ENCODE measurements around the gene DUS3L. TPM values are rescaled to one million over a fixed set of nuclear protein-coding genes. Genes with fewer than 3 reads are reported as not detected.

The DUS3L gene
- total and polyA plus RNA-seq, 2 donors (not counting 3 experiments of a cell fraction or from before 2014, with no cell fraction given) = 25.8 to 38.9 TPM

GRCh38 chr19:5806133-5806489, 15.1 kb upstream of the DUS3L start:
- H3K27ac ChIP-seq (ENCODE audit: insufficient read depth, low read depth, low read length) = no peak overlapping the region
- CTCF ChIA-PET = interaction anchor here (1.0 to 1.3 kb wide), 3 partner anchors 8 to 85 kb away, joined by 3 to 10 read pairs (median 3); no protein-coding TSS in a partner anchor
- peaks cover 2% of the 10 kb centered on the region for H3K9me1 ChIP-seq (replicated peaks; ENCODE audit: control insufficient read depth, extremely low read depth, insufficient read depth, low read length)
- H3K4me1 ChIP-seq (ENCODE audit: control insufficient read depth, extremely low read depth, insufficient read depth, low read length) = peaks cover 5% of the 10 kb centered on the region
- H2AFZ ChIP-seq (ENCODE audit: low read depth, low read length) = no peak overlapping the region
- no peaks in the 10 kb centered on the region for H3K79me2 ChIP-seq (ENCODE audit: control insufficient read depth, insufficient read depth, low read length)
- intact Hi-C loops (cut with micrococcal nuclease) (loop anchor here (10.0 kb wide), 1 partner anchor 179 kb away; no protein-coding TSS in a partner anchor), dilution Hi-C loops (cut with MboI; ENCODE audit: extremely low pct_ligation_motif_present, low sequenced_read_pairs) (no loop called here)
- DNase-seq (ENCODE audit: low read depth, low spot score) = no peak
- H3K4me3 ChIP-seq (replicated peaks in 1 of 3; ENCODE audit: insufficient read depth in 1 of 3, low read depth in 1 of 3, low read length in 3 of 3) = no peak overlapping the region
- peaks cover 2 to 7% of the 10 kb centered on the region in 2 experiments for H3K27me3 ChIP-seq (ENCODE audit: control insufficient read depth in 2 of 2, insufficient read depth in 2 of 2, low read length in 2 of 2)
- no peak for TF ChIP-seq POLR2A (IDR thresholded peaks at IDR 0.05; ENCODE audit: low read depth, low read length)
- TF ChIP-seq GATA2 (IDR thresholded peaks at IDR 0.05; ENCODE audit: insufficient read depth, insufficient read length, low read depth, low read length) = no peak
- no peak for TF ChIP-seq POLR2AphosphoS5 (IDR thresholded peaks at IDR 0.05; ENCODE audit: insufficient read depth, low read depth, low read length)
- no peak for TF ChIP-seq EZH2 (IDR thresholded peaks at IDR 0.05; ENCODE audit: borderline replicate concordance, low read depth, low read length, severe bottlenecking)
- TF ChIP-seq MAX (IDR thresholded peaks at IDR 0.05; ENCODE audit: insufficient read depth, insufficient read length) = no peak
- no peak for TF ChIP-seq JUN (IDR thresholded peaks at IDR 0.05; ENCODE audit: borderline replicate concordance, insufficient read depth, insufficient read length, low read depth)
- no peak for TF ChIP-seq MYC (IDR thresholded peaks at IDR 0.05; ENCODE audit: low read depth, low read length)
- TF ChIP-seq FOS (IDR thresholded peaks at IDR 0.05; ENCODE audit: borderline replicate concordance, insufficient read depth, low read length) = no peak
- no peak for TF ChIP-seq CTCF (IDR thresholded peaks at IDR 0.05; ENCODE audit: extremely low read depth in 1 of 2, insufficient read depth in 1 of 2, low read depth in 1 of 2, low read length in 2 of 2)
- H3K36me3 ChIP-seq (ENCODE audit: control insufficient read depth in 2 of 2, extremely low read depth in 1 of 2, insufficient read depth in 2 of 2, low read length in 2 of 2) = no peaks in the 10 kb centered on the region
- H4K20me1 ChIP-seq (replicated peaks; ENCODE audit: control insufficient read depth, extremely low read depth, insufficient read depth, low read length) = no peaks in the 10 kb centered on the region
- no peak overlapping the region for H3K9ac ChIP-seq (replicated peaks; ENCODE audit: extremely low read depth, insufficient read depth, low read length)
- BruUV-seq (replicated peaks) = no TSS peak
- POLR2A ChIA-PET = no interaction called here
- no peak overlapping the region for H3K4me2 ChIP-seq (ENCODE audit: insufficient read depth, low read length)
- H3K9me3 ChIP-seq (replicated peaks; ENCODE audit: control insufficient read depth, insufficient read depth, low read length) = no peaks in the 10 kb centered on the region
- no peak for FAIRE-seq

All from endothelial cell of umbilical vein (primary cell).